Mesothelial cell of epicardium (in vitro differentiated cells): ENCODE results near the gene MAPK9. TPM values are rescaled to one million over a fixed set of nuclear protein-coding genes. Genes with fewer than 3 reads are reported as not detected.

Experiments
- DNase-seq, 2 experiments: peaks; one replicate each; pipeline ENCODE4 v3.0.0; 2021; ENCODE audit warnings: low spot score in 2 of 2; ENCODE audit not compliant: unreplicated experiment in 2 of 2
- H3K27ac Mint-ChIP-seq: 2 replicates; pipeline ENCODE4 v1.8.0; 2021; ENCODE audit warnings: mixed read lengths
- H3K27me3 Mint-ChIP-seq: 2 replicates; pipeline ENCODE4 v1.8.0; 2021; ENCODE audit warnings: low read depth, mixed read lengths
- H3K36me3 Mint-ChIP-seq: 2 replicates; pipeline ENCODE4 v1.8.0; 2021; ENCODE audit warnings: mixed read lengths
- H3K4me1 Mint-ChIP-seq: 2 replicates; pipeline ENCODE4 v1.8.0; 2021; ENCODE audit warnings: mixed read lengths
- H3K4me3 Mint-ChIP-seq: 2 replicates; pipeline ENCODE4 v1.8.0; 2021; ENCODE audit warnings: mild to moderate bottlenecking, moderate library complexity, mixed read lengths
- H3K9me3 Mint-ChIP-seq: 2 replicates; pipeline ENCODE4 v1.8.0; 2021; ENCODE audit warnings: mixed read lengths
- total RNA-seq: library from RNA; stranded (reverse); gene quantifications from 3 replicates; pipeline ENCODE4 v1.2.1, GENCODE V29; 2021
- TF ChIP-seq, protein P1 (sequence below): fragments of 200-600 bp; sonication (generic); IDR thresholded peaks from one replicate; pipeline ENCODE4 v1.5.0; 2021; ENCODE audit warnings: antibody characterized with exemption; ENCODE audit not compliant: unreplicated experiment

Gene MAPK9
- 34.8 to 36.9 TPM (median 35.7 TPM) in 3 replicates for total RNA-seq

DNA sequence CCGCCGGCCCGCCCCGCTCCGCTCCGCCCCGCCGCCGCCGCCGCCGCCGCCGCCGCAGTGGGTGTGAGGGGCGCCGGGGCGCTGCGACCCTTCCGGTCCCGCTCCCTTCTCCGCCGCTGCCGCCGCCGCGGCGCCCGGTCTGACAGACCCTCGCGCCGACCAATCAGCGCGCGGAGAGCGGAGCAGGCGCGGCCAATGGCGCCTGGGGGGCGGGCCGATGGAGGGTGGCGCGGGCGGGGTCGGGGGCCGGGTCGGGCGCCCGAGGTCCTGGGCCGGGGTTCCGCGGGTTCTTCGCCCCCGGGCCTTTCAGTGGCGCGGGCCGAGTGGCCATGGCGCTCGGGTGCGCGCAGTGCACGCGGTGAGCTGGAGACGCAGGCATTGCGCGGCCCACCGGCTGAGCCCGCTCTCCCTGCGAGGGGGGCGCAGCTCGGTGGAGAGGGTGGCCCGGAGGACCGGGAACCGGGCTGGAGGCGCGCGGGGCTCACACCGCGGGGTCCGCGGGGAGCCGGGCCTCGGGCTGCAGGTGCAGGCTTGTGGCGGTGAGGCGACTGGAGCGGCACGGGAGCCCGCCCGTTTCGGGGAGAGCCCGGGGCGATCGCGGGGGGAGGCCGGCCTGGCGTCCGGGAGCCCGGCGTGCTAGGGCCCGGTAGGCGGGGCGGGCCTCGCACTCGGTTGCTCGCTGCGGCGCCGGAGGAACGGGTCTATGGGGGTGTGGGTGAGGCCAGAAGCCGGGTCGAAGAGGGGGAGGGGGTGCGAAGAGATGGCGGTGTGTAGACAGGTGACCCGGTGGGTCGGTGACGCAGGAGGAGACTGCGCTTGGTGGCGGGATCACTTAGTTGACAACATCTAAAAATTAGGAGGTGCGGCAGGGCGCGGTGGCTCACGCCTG lies at the start of gene MAPK9:
TSS of gene MAPK9 (minus strand) at position 141 of the 889 bp plus-strand sequence. CDS start 11,522 bp downstream, outside the sequence.
- H3K4me1 Mint-ChIP-seq = peaks cover 39% of the 10 kb centered on the region

DNA sequence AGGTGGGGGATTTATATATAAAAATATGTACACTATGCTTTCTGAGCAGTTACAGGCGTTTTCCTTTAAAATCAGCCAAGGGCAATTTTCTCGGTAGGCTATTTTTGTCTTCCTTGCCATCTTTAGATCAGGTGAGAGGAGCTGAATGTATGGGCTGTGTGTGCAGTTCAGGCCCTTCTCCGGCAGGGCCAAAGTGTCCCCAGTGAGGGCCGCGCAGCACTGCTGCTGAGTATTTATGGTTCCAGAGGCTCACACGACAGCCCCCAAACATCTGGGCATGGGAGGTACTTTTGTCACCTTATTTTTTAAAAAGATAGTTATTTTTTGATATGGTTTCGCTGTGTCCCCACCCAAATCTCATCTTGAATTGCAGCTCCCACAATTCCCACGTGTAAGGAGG lies 49.7 kb upstream of the MAPK9 start:
- H3K27ac Mint-ChIP-seq = no peak overlapping the region
- no peaks in the 10 kb centered on the region for H3K36me3 Mint-ChIP-seq
- peaks cover 7% of the 10 kb centered on the region for H3K4me1 Mint-ChIP-seq

More for the DNA sequence above, at the start of gene MAPK9:
- peak within 1 kb of the TSS; percentile 94 for H3K27ac Mint-ChIP-seq
- peak within 1 kb of the TSS; percentile 89 for H3K4me3 Mint-ChIP-seq
- H3K36me3 Mint-ChIP-seq = no peaks in the 10 kb centered on the region
- H3K27me3 Mint-ChIP-seq = no peaks in the 10 kb centered on the region
- H3K9me3 Mint-ChIP-seq = no peaks in the 10 kb centered on the region
- peak; percentile 85 to 87 for DNase-seq
- TF ChIP-seq, protein P1, sequence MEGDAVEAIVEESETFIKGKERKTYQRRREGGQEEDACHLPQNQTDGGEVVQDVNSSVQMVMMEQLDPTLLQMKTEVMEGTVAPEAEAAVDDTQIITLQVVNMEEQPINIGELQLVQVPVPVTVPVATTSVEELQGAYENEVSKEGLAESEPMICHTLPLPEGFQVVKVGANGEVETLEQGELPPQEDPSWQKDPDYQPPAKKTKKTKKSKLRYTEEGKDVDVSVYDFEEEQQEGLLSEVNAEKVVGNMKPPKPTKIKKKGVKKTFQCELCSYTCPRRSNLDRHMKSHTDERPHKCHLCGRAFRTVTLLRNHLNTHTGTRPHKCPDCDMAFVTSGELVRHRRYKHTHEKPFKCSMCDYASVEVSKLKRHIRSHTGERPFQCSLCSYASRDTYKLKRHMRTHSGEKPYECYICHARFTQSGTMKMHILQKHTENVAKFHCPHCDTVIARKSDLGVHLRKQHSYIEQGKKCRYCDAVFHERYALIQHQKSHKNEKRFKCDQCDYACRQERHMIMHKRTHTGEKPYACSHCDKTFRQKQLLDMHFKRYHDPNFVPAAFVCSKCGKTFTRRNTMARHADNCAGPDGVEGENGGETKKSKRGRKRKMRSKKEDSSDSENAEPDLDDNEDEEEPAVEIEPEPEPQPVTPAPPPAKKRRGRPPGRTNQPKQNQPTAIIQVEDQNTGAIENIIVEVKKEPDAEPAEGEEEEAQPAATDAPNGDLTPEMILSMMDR = no peak

DNA sequence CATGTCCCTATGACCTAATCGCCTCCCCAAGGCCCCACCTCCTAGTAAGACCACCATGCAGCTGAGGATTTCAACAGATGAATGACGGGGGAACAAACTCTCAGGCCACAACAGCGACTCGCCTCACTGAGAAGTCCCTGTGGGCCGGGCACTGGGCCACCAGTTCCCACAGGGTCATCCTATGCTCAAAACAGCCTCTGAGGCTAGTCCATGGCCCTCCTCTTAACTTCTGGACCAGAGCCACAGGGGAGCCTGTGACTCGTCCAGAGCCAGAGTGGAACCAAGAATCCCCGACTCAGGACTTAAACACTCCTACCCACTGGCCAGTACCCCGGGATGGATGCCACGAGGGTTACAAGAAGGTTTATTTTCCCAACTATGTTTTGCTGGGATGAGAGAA lies 49.0 kb upstream of the MAPK9 start:
- TF ChIP-seq, protein P1 = no peak
- no peak for DNase-seq
- H3K36me3 Mint-ChIP-seq = peaks cover 4% of the 10 kb centered on the region
- H3K4me1 Mint-ChIP-seq = peaks cover 7% of the 10 kb centered on the region
- H3K27me3 Mint-ChIP-seq = peaks cover 19% of the 10 kb centered on the region
- H3K4me3 Mint-ChIP-seq = no peak overlapping the region
- no peaks in the 10 kb centered on the region for H3K9me3 Mint-ChIP-seq
- no peak overlapping the region for H3K27ac Mint-ChIP-seq

More for the DNA sequence above, 49.7 kb upstream of the MAPK9 start:
- no peak overlapping the region for H3K4me3 Mint-ChIP-seq
- TF ChIP-seq, protein P1 = no peak
- H3K27me3 Mint-ChIP-seq = peaks cover 21% of the 10 kb centered on the region
- no peak for DNase-seq
- no peaks in the 10 kb centered on the region for H3K9me3 Mint-ChIP-seq

DNA sequence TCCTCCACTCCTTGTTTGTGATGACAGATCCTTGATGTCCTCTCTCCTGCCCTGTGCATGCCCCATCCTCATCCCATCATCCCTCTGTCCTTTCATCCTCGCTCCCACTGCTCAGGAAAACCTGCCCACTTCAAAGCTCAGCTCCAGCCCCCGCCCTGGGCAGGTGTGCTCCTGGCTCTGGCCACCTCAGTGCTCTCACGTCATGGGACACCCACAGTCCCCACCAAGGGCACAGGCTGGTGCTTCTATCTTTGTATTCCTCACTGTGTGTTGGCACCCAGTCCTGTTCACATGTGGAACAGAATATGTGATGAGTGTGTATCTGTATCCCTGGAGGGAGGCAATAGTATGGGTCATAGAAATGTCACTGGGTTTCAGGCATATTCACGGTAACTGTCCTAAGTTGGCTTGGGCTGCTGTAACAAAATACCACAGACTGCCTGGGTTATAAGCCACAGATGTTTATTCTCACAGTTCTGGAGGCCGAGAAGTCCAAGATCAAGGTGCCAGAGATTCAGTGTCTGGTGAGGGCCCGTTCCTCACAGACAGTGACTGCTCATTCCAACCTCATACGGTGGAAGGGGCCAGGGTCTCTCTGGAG lies 47.8 kb upstream of the MAPK9 start:
- Mint-ChIP-seq H3K27me3 (peaks cover 19% of the 10 kb centered on the region), H3K4me1 (peaks cover 7% of the 10 kb centered on the region), H3K9me3 (no peaks in the 10 kb centered on the region), H3K27ac (no peak overlapping the region), H3K4me3 (no peak overlapping the region), H3K36me3 (peaks cover 4% of the 10 kb centered on the region)
- no peak for DNase-seq
- TF ChIP-seq, protein P1 = no peak

DNA sequence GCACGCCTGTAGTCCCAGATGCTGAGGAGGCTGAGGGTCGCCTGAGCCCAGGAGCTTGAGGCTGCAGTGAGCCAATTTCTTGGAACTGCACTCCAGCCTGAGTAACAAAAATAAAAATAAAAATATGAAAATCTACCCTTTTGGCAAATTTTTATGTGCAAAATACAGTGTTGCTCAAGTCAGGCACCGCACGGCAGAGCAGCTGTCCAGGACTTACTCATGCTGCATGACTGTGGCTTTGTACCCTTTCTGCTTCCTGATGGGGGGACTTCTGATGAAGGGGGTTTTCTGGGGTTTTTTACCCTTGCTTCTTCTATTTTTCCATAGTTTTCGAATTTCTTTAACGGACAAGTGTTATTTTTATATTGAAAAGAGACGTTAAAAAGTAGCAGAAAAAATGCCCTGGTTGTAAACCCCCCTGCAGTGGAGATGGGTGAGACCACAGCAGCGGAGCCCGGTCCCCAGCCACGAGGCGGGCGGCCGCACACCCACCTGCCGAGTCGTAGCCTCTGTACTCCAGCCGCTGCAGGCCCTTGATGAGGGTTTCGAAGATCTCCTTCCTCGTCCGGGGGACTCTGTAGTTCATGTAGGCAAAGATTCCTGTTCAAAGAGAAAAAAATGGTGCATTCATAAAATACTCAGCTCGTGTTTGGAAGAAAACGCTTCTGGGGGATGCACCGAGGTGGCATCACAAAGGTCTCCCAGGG lies 46.3 kb upstream of the MAPK9 start:
- H3K9me3 Mint-ChIP-seq = no peaks in the 10 kb centered on the region
- no peak overlapping the region for H3K27ac Mint-ChIP-seq
- DNase-seq = no peak
- H3K4me3 Mint-ChIP-seq = no peak overlapping the region
- peaks cover 4% of the 10 kb centered on the region for H3K4me1 Mint-ChIP-seq
- TF ChIP-seq, protein P1 = no peak
- H3K36me3 Mint-ChIP-seq = peaks cover 8% of the 10 kb centered on the region
- H3K27me3 Mint-ChIP-seq = peaks cover 8% of the 10 kb centered on the region
